ENCODE data around the gene SMIM24. TPM values are rescaled to one million over a fixed set of nuclear protein-coding genes. Genes with fewer than 3 reads are reported as not detected.

SMIM24 gene
- total RNA-seq, 1 donor from 2014 or later: not detected

DNA sequence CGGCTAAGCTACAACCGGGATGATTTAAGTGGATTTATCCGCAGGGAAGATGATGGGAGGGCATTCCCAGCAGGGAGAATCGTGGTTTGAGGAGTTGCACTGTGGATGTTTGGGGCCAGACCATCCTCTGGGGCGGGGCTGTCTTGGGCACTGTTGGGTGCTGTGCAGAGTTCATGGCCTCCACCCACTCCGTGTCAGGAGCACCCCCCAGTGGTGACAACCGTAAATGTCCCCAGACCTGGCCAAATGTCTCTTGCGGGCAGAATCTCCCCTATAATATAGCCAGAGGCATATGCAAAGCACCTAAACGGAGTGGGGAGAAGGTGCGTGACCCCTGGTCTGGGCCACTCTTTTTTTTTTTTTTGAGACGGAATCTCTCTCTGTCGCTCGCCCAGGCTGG, 40.2 kb downstream of the SMIM24 start:
- Mint-ChIP-seq H3K27me3 (ENCODE audit: unreplicated experiment) (peaks cover 1% of the 10 kb centered on the region), H3K27ac (ENCODE audit: unreplicated experiment) (no peak overlapping the region), H3K9me3 (ENCODE audit: unreplicated experiment) (peaks cover 2% of the 10 kb centered on the region), H3K4me1 (ENCODE audit: low read depth, unreplicated experiment) (peaks cover 9% of the 10 kb centered on the region), H3K4me3 (ENCODE audit: unreplicated experiment) (no peak overlapping the region), H3K36me3 (ENCODE audit: unreplicated experiment) (no peaks in the 10 kb centered on the region)
- DNase-seq: peak; percentile 56
- TF ChIP-seq, protein P1, sequence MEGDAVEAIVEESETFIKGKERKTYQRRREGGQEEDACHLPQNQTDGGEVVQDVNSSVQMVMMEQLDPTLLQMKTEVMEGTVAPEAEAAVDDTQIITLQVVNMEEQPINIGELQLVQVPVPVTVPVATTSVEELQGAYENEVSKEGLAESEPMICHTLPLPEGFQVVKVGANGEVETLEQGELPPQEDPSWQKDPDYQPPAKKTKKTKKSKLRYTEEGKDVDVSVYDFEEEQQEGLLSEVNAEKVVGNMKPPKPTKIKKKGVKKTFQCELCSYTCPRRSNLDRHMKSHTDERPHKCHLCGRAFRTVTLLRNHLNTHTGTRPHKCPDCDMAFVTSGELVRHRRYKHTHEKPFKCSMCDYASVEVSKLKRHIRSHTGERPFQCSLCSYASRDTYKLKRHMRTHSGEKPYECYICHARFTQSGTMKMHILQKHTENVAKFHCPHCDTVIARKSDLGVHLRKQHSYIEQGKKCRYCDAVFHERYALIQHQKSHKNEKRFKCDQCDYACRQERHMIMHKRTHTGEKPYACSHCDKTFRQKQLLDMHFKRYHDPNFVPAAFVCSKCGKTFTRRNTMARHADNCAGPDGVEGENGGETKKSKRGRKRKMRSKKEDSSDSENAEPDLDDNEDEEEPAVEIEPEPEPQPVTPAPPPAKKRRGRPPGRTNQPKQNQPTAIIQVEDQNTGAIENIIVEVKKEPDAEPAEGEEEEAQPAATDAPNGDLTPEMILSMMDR (IDR thresholded peaks at IDR 0.05; ENCODE audit: partially characterized antibody, unreplicated experiment): no peak

GRCh38 chr19:3434630-3435553, 45.4 kb downstream of the SMIM24 start:
- H3K4me1 Mint-ChIP-seq (ENCODE audit: low read depth, unreplicated experiment): no peaks in the 10 kb centered on the region
- peak overlapping the region; percentile 99 for H3K27ac Mint-ChIP-seq (ENCODE audit: unreplicated experiment)
- H3K27me3 Mint-ChIP-seq (ENCODE audit: unreplicated experiment): peaks cover 5% of the 10 kb centered on the region
- peaks cover 6% of the 10 kb centered on the region for H3K9me3 Mint-ChIP-seq (ENCODE audit: unreplicated experiment)
- TF ChIP-seq, protein P1 (IDR thresholded peaks at IDR 0.05; ENCODE audit: partially characterized antibody, unreplicated experiment): no peak
- H3K4me3 Mint-ChIP-seq (ENCODE audit: unreplicated experiment): peak overlapping the region; percentile 97
- peak; percentile 98 for DNase-seq
- no peaks in the 10 kb centered on the region for H3K36me3 Mint-ChIP-seq (ENCODE audit: unreplicated experiment)

DNA sequence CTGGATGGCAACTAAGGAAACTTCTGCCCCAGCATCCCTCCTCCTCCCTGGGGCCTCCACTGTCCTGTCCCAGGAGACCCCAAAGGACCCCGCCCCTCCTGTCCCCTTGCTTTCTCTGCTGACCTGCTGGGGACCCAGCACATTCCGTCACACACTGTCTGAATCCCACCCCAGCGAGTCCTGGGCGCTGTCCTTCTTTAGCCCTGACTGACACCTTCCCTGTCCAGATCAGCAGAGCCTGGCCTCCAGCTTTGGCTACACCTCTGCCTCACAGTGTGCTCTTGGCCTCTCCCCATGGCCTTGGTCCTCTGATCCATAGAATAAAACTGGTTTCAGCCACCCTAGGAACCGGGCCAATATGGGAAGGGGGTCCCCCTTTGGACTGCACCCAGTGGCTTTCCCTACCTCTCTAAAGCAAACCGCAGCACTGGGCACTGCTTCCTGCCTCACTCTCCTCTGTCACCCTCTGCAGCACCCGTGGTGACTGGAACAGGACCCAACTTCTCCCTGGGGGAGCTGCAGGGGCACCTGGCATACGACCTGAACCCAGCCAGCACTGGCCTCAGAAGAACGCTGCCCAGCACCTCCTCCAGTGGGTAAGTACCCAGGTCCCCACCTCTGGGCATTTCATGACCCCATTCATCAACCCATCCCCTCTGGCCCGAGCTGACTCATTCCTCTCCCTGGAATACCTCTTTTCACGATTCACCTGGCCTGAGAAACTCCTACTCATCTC, 46.4 kb downstream of the SMIM24 start:
- DNase-seq: no peak
- TF ChIP-seq, protein P1 (IDR thresholded peaks at IDR 0.05; ENCODE audit: partially characterized antibody, unreplicated experiment): no peak
- peaks cover 6% of the 10 kb centered on the region for H3K9me3 Mint-ChIP-seq (ENCODE audit: unreplicated experiment)
- H3K4me1 Mint-ChIP-seq (ENCODE audit: low read depth, unreplicated experiment): no peaks in the 10 kb centered on the region
- H3K27ac Mint-ChIP-seq (ENCODE audit: unreplicated experiment): peak overlapping the region; percentile 99
- peak overlapping the region; percentile 97 for H3K4me3 Mint-ChIP-seq (ENCODE audit: unreplicated experiment)
- H3K27me3 Mint-ChIP-seq (ENCODE audit: unreplicated experiment): peaks cover 5% of the 10 kb centered on the region
- no peaks in the 10 kb centered on the region for H3K36me3 Mint-ChIP-seq (ENCODE audit: unreplicated experiment)

GRCh38 chr19:3433313-3433712, 47.0 kb downstream of the SMIM24 start:
- Mint-ChIP-seq H3K27me3 (ENCODE audit: unreplicated experiment) (peaks cover 5% of the 10 kb centered on the region), H3K4me1 (ENCODE audit: low read depth, unreplicated experiment) (no peaks in the 10 kb centered on the region), H3K9me3 (ENCODE audit: unreplicated experiment) (peaks cover 6% of the 10 kb centered on the region), H3K27ac (ENCODE audit: unreplicated experiment) (no peak overlapping the region), H3K4me3 (ENCODE audit: unreplicated experiment) (no peak overlapping the region), H3K36me3 (ENCODE audit: unreplicated experiment) (no peaks in the 10 kb centered on the region)
- TF ChIP-seq, protein P1 (IDR thresholded peaks at IDR 0.05; ENCODE audit: partially characterized antibody, unreplicated experiment): no peak
- no peak for DNase-seq

Measured in glutamatergic neuron (in vitro differentiated cells).